ENCODE results near the gene CEP41.
"Not testable (repeated sequence)": the region's sequence is repeated elsewhere in the genome, so short reads cannot be mapped to it uniquely, and the experiment has no call there.

The CEP41 gene

GRCh38 chr7:130386876-130387275 lies 53.9 kb downstream of the CEP41 start:
- DNase-seq, result no peak

GRCh38 chr7:130385600-130386066 lies 55.2 kb downstream of the CEP41 start:
- DNase-seq, result no peak

- DNase-seq, result no peak
Measured at GRCh38 chr7:130384841-130385599, 55.8 kb downstream of the CEP41 start.

- peak in 2 of 3 donors; percentile 21 to 27 for DNase-seq
Measured at GRCh38 chr7:130384371-130384801, 56.4 kb downstream of the CEP41 start.

- DNase-seq, result no peak
Measured at GRCh38 chr7:130383187-130383980, 57.4 kb downstream of the CEP41 start.

- no peak for DNase-seq
Measured at GRCh38 chr7:130381468-130382312, 59.1 kb downstream of the CEP41 start.

- no peak for DNase-seq
Measured at GRCh38 chr7:130380861-130381455, 59.9 kb downstream of the CEP41 start.

GRCh38 chr7:130379921-130380860 lies 60.6 kb downstream of the CEP41 start, which contains the start of gene CPA1:
TSS of gene CPA1 (plus strand) at chr7:130380494. CDS start at chr7:130380521, 27 bp downstream.
- no peak for DNase-seq

GRCh38 chr7:130379532-130379920 lies 61.3 kb downstream of the CEP41 start:
- no peak for DNase-seq

- no peak for DNase-seq
Measured at GRCh38 chr7:130379019-130379418, 61.8 kb downstream of the CEP41 start.

- DNase-seq, result no peak
Measured at GRCh38 chr7:130377178-130377577, 63.6 kb downstream of the CEP41 start.

GRCh38 chr7:130376461-130376860 lies 64.4 kb downstream of the CEP41 start:
- DNase-seq, result not testable (repeated sequence)

- no peak for DNase-seq
Measured at GRCh38 chr7:130374507-130374906, 66.3 kb downstream of the CEP41 start.

- DNase-seq, result no peak
Measured at GRCh38 chr7:130372402-130373165, 68.2 kb downstream of the CEP41 start.

GRCh38 chr7:130371046-130371445 lies 69.8 kb downstream of the CEP41 start:
- DNase-seq, result no peak

GRCh38 chr7:130369831-130370550 lies 70.8 kb downstream of the CEP41 start:
- DNase-seq, result no peak

- peak; percentile 28 to 45 (median 42) for DNase-seq
Measured at GRCh38 chr7:130369110-130369711, 71.6 kb downstream of the CEP41 start.

GRCh38 chr7:130367836-130368746 lies 72.7 kb downstream of the CEP41 start:
- no peak for DNase-seq
